ENCODE results near the gene ANO8. TPM values are rescaled to one million over a fixed set of nuclear protein-coding genes. Genes with fewer than 3 reads are reported as not detected.

Gene ANO8
- total RNA-seq, 2 donors from 2014 or later: 7.0 to 16.5 TPM

- Histone ChIP-seq H3K27ac (no peak overlapping the region), H3K4me3 (no peak overlapping the region), H3K4me1 (peaks cover 20% of the 10 kb centered on the region), H3K27me3 (no peaks in the 10 kb centered on the region), H3K9me3 (no peaks in the 10 kb centered on the region), H3K36me3 (replicated peaks in 1 of 2; ENCODE audit: insufficient read depth in 1 of 2, low read depth in 2 of 2) (no peaks in the 10 kb centered on the region)
- DNase-seq (no peak), ATAC-seq (no peak)
- 86 to 91% methylated on average over 21 of the region's 21 CpGs for WGBS, 2 donors
- intact Hi-C loops (cut with DNase I): no loop called here
- no peak for TF ChIP-seq CTCF (IDR thresholded peaks at IDR 0.05)
- TF ChIP-seq POLR2A (IDR thresholded peaks at IDR 0.05): no peak
These were observed 5.7 kb upstream of the ANO8 start for GRCh38 chr19:17340302-17340870.

- ATAC-seq (no peak), DNase-seq (no peak)
- H3K9me3 ChIP-seq: no peaks in the 10 kb centered on the region
- no peak overlapping the region for H3K4me3 ChIP-seq
- intact Hi-C loops (cut with DNase I): no loop called here
- TF ChIP-seq CTCF (IDR thresholded peaks at IDR 0.05) (no peak), POLR2A (IDR thresholded peaks at IDR 0.05) (no peak)
- no peaks in the 10 kb centered on the region for H3K36me3 ChIP-seq (replicated peaks in 1 of 2; ENCODE audit: insufficient read depth in 1 of 2, low read depth in 2 of 2)
- H3K27me3 ChIP-seq: no peaks in the 10 kb centered on the region
- peaks cover 27% of the 10 kb centered on the region for H3K4me1 ChIP-seq
- no peak overlapping the region for H3K27ac ChIP-seq
- 88 to 98% methylated on average over 16 to 34 of the region's 34 CpGs for WGBS, 2 donors
These were observed 4.6 kb upstream of the ANO8 start for GRCh38 chr19:17339088-17339741.

GRCh38 chr19:17338433-17339078 is 3.9 kb upstream of the ANO8 start:
- DNase-seq (no peak), ATAC-seq (no peak)
- H3K36me3 ChIP-seq (replicated peaks in 1 of 2; ENCODE audit: insufficient read depth in 1 of 2, low read depth in 2 of 2): no peaks in the 10 kb centered on the region
- peaks cover 34% of the 10 kb centered on the region for H3K4me1 ChIP-seq
- H3K9me3 ChIP-seq: no peaks in the 10 kb centered on the region
- intact Hi-C loops (cut with DNase I): no loop called here
- H3K27me3 ChIP-seq: no peaks in the 10 kb centered on the region
- no peak overlapping the region for H3K27ac ChIP-seq
- no peak for TF ChIP-seq CTCF (IDR thresholded peaks at IDR 0.05)
- no peak for TF ChIP-seq POLR2A (IDR thresholded peaks at IDR 0.05)
- no peak overlapping the region for H3K4me3 ChIP-seq
- WGBS, 2 donors: 91% methylated on average over 14 to 29 of the region's 30 CpGs

- intact Hi-C loops (cut with DNase I): no loop called here
- Histone ChIP-seq H3K4me3 (peak overlapping the region; percentile 63 to 66), H3K4me1 (peaks cover 34% of the 10 kb centered on the region), H3K27ac (peak overlapping the region; percentile 1 to 92 (median 88)), H3K27me3 (no peaks in the 10 kb centered on the region), H3K9me3 (no peaks in the 10 kb centered on the region), H3K36me3 (replicated peaks in 1 of 2; ENCODE audit: insufficient read depth in 1 of 2, low read depth in 2 of 2) (no peaks in the 10 kb centered on the region)
- DNase-seq (no peak), ATAC-seq (no peak)
- WGBS, 2 donors: 1 to 7% methylated on average over 21 to 50 of the region's 50 CpGs
- TF ChIP-seq POLR2A (IDR thresholded peaks at IDR 0.05) (no peak), CTCF (IDR thresholded peaks at IDR 0.05) (no peak)
These were observed 3.2 kb upstream of the ANO8 start for GRCh38 chr19:17337675-17338432.

Data from body of pancreas (tissue), 4 donors.